Upper lobe of left lung (tissue), 6 donors: ENCODE results near the gene S100A4. TPM values are rescaled to one million over a fixed set of nuclear protein-coding genes. Genes with fewer than 3 reads are reported as not detected.

Experiments used
- ATAC-seq, 2 donors: fragments of 200-7000 bp; cut with Tn5 transposase; one replicate each; pipeline ENCODE4 v1.9.1; 2022; ENCODE audit warnings: mild to moderate bottlenecking in 2 of 2, moderate library complexity in 2 of 2; ENCODE audit not compliant: low FRiP score in 2 of 2
- DNase-seq, 2 donors: peaks; one replicate each; pipeline ENCODE4 v3.0.0-alpha.2; 2019 to 2020
- H3K27ac ChIP-seq, 4 donors: fragments of 200-600 bp; sonication (generic); one replicate each; pipeline ENCODE4 v1.5.1; 2016 to 2019
- H3K27me3 ChIP-seq, 4 donors: fragments of 200-600 bp; sonication (generic); one replicate each; pipeline ENCODE4 v1.5.1; 2017 to 2019
- H3K36me3 ChIP-seq, 4 donors: fragments of 200-600 bp; sonication (generic); one replicate each; pipeline ENCODE4 v1.5.1; 2016 to 2019
- H3K4me1 ChIP-seq, 4 donors: fragments of 200-600 bp; sonication (generic); one replicate each; pipeline ENCODE4 v1.5.1; 2018 to 2019
- H3K4me3 ChIP-seq, 4 donors: fragments of 200-600 bp; sonication (generic); one replicate each; pipeline ENCODE4 v1.5.1; 2017 to 2019; ENCODE audit warnings: mild to moderate bottlenecking in 2 of 4, moderate library complexity in 1 of 4
- H3K9me3 ChIP-seq, 4 donors: fragments of 200-600 bp; sonication (generic); one replicate each; pipeline ENCODE4 v1.5.1; 2018 to 2019
- EP300 ChIP-seq, 4 donors: sonication (generic); formaldehyde crosslinking; IDR thresholded peaks; one replicate each; pipeline ENCODE4 v1.5.1; 2017; ENCODE audit warnings: antibody characterized with exemption in 4 of 4, control low read depth in 2 of 4
- POLR2A ChIP-seq, 4 donors: fragments of 450-650 bp; IDR thresholded peaks; one replicate each; pipeline ENCODE4 v1.5.1; 2016 to 2017; ENCODE audit warnings: antibody characterized with exemption in 4 of 4, mild to moderate bottlenecking in 2 of 4
- POLR2AphosphoS5 ChIP-seq, 2 donors: sonication (generic); formaldehyde crosslinking; IDR thresholded peaks; one replicate each; pipeline ENCODE4 v1.5.1; 2017; ENCODE audit warnings: antibody characterized with exemption in 2 of 2
- WGBS, 2 donors: methylation state at CpG; one replicate each; pipeline ENCODE4 v1.1.5; 2017 to 2018; 5-methylcytosine and 5-hydroxymethylcytosine counted together
- total RNA-seq, 6 donors: library from RNA; depleted of rRNA in 4 of 6; stranded (reverse); fragments of >200 nt in 4 of 6; gene quantifications; one replicate each; pipeline versions ENCODE4 v1.1.0 to v1.2.1, GENCODE V29; 2016 to 2021
- TF ChIP-seq, protein P1 (sequence below), 6 experiments: fragments of 450-650 bp in 4 of 6; fragments of 200-600 bp in 2 of 6; sonication (generic) in 2 of 6; IDR thresholded peaks; one replicate each; pipeline ENCODE4 v1.5.1; 2016 to 2019; ENCODE audit warnings: antibody characterized with exemption in 6 of 6
- donor health status: DM: no; HTN: no; CAD: no; lungs with moderate emphysema.
- donor health status: DM: no; HTN: yes; CAD: no; lungs with severe emphysema.

S100A4 gene
- total RNA-seq, 6 donors from 2014 or later: 234 to 983 (median 633) TPM

GRCh38 chr1:153548722-153549688 lies 3.4 kb upstream of the S100A4 start, which contains the start of gene S100A3:
S100A3 (minus strand) TSS chr1:153549258; CDS start chr1:153548485, 773 bp downstream.
- Histone ChIP-seq H3K4me1 (peaks cover 66 to 95% (median 80%) of the 10 kb centered on the region in 4 donors), H3K9me3 (no peaks in the 10 kb centered on the region), H3K36me3 (peaks cover 0 to 6% (median 1%) of the 10 kb centered on the region in 4 donors), H3K27me3 (no peaks in the 10 kb centered on the region), H3K27ac (peak within 1 kb of the TSS; percentile 56 to 71 (median 68)), H3K4me3 (no peak within 1 kb of the TSS)
- TF ChIP-seq POLR2A (IDR thresholded peaks at IDR 0.05): no peak
- TF ChIP-seq POLR2AphosphoS5 (IDR thresholded peaks at IDR 0.05): peak; percentile 30 to 58
- TF ChIP-seq EP300 (IDR thresholded peaks at IDR 0.05): peak in 2 of 4 donors; percentile 57 to 59
- TF ChIP-seq, protein P1, sequence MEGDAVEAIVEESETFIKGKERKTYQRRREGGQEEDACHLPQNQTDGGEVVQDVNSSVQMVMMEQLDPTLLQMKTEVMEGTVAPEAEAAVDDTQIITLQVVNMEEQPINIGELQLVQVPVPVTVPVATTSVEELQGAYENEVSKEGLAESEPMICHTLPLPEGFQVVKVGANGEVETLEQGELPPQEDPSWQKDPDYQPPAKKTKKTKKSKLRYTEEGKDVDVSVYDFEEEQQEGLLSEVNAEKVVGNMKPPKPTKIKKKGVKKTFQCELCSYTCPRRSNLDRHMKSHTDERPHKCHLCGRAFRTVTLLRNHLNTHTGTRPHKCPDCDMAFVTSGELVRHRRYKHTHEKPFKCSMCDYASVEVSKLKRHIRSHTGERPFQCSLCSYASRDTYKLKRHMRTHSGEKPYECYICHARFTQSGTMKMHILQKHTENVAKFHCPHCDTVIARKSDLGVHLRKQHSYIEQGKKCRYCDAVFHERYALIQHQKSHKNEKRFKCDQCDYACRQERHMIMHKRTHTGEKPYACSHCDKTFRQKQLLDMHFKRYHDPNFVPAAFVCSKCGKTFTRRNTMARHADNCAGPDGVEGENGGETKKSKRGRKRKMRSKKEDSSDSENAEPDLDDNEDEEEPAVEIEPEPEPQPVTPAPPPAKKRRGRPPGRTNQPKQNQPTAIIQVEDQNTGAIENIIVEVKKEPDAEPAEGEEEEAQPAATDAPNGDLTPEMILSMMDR (IDR thresholded peaks at IDR 0.05): peak in 2 of 6 experiments; percentile 9 to 27
- 61 to 80% methylated on average over 8 to 14 of the region's 14 CpGs for WGBS, 2 donors
- DNase-seq: no peak
- peak; percentile 1 to 39 for ATAC-seq

GRCh38 chr1:153547560-153548551 lies 2.2 kb upstream of the S100A4 start:
- DNase-seq (peak in 1 of 2 donors; percentile 19), ATAC-seq (no peak)
- TF ChIP-seq, protein P1 (IDR thresholded peaks at IDR 0.05): no peak
- TF ChIP-seq POLR2A (IDR thresholded peaks at IDR 0.05) (no peak), EP300 (IDR thresholded peaks at IDR 0.05) (no peak), POLR2AphosphoS5 (IDR thresholded peaks at IDR 0.05) (no peak)
- H3K4me1 ChIP-seq: peaks cover 68 to 95% (median 82%) of the 10 kb centered on the region in 4 donors
- no peaks in the 10 kb centered on the region for H3K27me3 ChIP-seq
- peaks cover 0 to 15% (median 2%) of the 10 kb centered on the region in 4 donors for H3K36me3 ChIP-seq
- no peak overlapping the region for H3K4me3 ChIP-seq
- WGBS, 2 donors: 81 to 84% methylated on average over 15 to 19 of the region's 19 CpGs
- no peaks in the 10 kb centered on the region for H3K9me3 ChIP-seq
- H3K27ac ChIP-seq: peak overlapping the region in 3 of 4 donors; percentile 22 to 88 (median 67)

GRCh38 chr1:153546796-153547559 lies 1.4 kb upstream of the S100A4 start:
- Histone ChIP-seq H3K9me3 (no peaks in the 10 kb centered on the region), H3K36me3 (peaks cover 0 to 16% (median 2%) of the 10 kb centered on the region in 4 donors), H3K4me1 (peaks cover 77 to 97% (median 86%) of the 10 kb centered on the region in 4 donors), H3K27ac (peak overlapping the region in 3 of 4 donors; percentile 22 to 94 (median 88)), H3K27me3 (no peaks in the 10 kb centered on the region), H3K4me3 (no peak overlapping the region)
- 81 to 85% methylated on average over 12 to 14 of the region's 14 CpGs for WGBS, 2 donors
- TF ChIP-seq POLR2A (IDR thresholded peaks at IDR 0.05): no peak
- TF ChIP-seq EP300 (IDR thresholded peaks at IDR 0.05): no peak
- TF ChIP-seq, protein P1 (IDR thresholded peaks at IDR 0.05): no peak
- no peak for TF ChIP-seq POLR2AphosphoS5 (IDR thresholded peaks at IDR 0.05)
- peak in 1 of 2 donors; percentile 15 for DNase-seq
- ATAC-seq: no peak

DNA sequence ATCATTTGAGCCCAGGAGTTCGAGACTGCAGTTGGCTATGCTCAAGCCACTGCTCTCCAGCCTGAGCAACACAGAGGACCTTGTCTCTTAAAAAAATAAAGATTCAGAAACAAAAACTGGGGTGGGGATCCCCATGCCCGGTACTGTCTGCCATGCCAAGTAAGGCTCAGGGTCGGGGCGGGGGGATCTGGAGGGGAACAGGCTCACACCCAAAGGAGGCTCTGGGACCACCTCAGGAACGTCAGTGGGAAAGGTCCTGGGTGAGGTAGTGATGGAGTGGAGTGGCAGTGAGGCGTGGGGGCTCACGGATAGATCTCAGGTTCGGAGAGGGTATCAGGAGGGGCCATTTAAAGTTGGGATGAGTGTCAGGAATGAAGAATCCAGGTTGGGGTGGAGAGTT lies 765 bp upstream of the S100A4 start:
- Histone ChIP-seq H3K4me1 (peaks cover 78 to 97% (median 88%) of the 10 kb centered on the region in 4 donors), H3K9me3 (no peaks in the 10 kb centered on the region), H3K36me3 (peaks cover 0 to 16% (median 2%) of the 10 kb centered on the region in 4 donors), H3K27me3 (no peaks in the 10 kb centered on the region), H3K27ac (peak overlapping the region; percentile 79 to 94 (median 90)), H3K4me3 (peak overlapping the region in 2 of 4 donors; percentile 55 to 59)
- WGBS, 2 donors: 92 to 93% methylated on average over 8 of the region's 8 CpGs
- no peak for TF ChIP-seq POLR2AphosphoS5 (IDR thresholded peaks at IDR 0.05)
- no peak for TF ChIP-seq POLR2A (IDR thresholded peaks at IDR 0.05)
- TF ChIP-seq EP300 (IDR thresholded peaks at IDR 0.05): no peak
- DNase-seq (peak in 1 of 2 donors; percentile 16), ATAC-seq (no peak)
